DMS153 treated with DMSO at 0.1 percent for 48 hours (cell line): ENCODE measurements around the gene TRPM3.

Source experiments
- DNase-seq: peaks from one replicate; lab custom pipeline; 2025; ENCODE audit not compliant: unreplicated experiment; lab: John Stamatoyannopoulos, UW

The TRPM3 gene

GRCh38 chr9:70901746-70902145 is 219.7 kb downstream of the TRPM3 start:
- DNase-seq: no peak

- DNase-seq: no peak
Observed at GRCh38 chr9:70901013-70901412, 220.4 kb downstream of the TRPM3 start.

- no peak for DNase-seq
Observed at GRCh38 chr9:70893580-70894122, 227.8 kb downstream of the TRPM3 start.

GRCh38 chr9:70888471-70888870 is 232.9 kb downstream of the TRPM3 start:
- DNase-seq: no peak

- no peak for DNase-seq
Observed at GRCh38 chr9:70887826-70888225, 233.6 kb downstream of the TRPM3 start.

- DNase-seq: no peak
Observed at GRCh38 chr9:70883963-70884793, 237.2 kb downstream of the TRPM3 start.

GRCh38 chr9:70883056-70883455 is 238.4 kb downstream of the TRPM3 start:
- DNase-seq: no peak

GRCh38 chr9:70881333-70881732 is 240.1 kb downstream of the TRPM3 start:
- no peak for DNase-seq

- DNase-seq: no peak
Observed at GRCh38 chr9:70880535-70880934, 240.9 kb downstream of the TRPM3 start.

GRCh38 chr9:70878576-70878975 is 242.8 kb downstream of the TRPM3 start:
- no peak for DNase-seq

GRCh38 chr9:70874451-70874850 is 247.0 kb downstream of the TRPM3 start:
- DNase-seq: no peak

GRCh38 chr9:70873506-70873905 is 247.9 kb downstream of the TRPM3 start:
- no peak for DNase-seq

GRCh38 chr9:70868661-70869652 is 252.5 kb downstream of the TRPM3 start:
- no peak for DNase-seq

- no peak for DNase-seq
Observed at GRCh38 chr9:70868041-70868440, 253.4 kb downstream of the TRPM3 start.

- no peak for DNase-seq
Observed at GRCh38 chr9:70865471-70865870, 255.9 kb downstream of the TRPM3 start.

GRCh38 chr9:70861797-70862196 is 259.6 kb downstream of the TRPM3 start:
- DNase-seq: no peak

- no peak for DNase-seq
Observed at GRCh38 chr9:70861376-70861775, 260.0 kb downstream of the TRPM3 start.

GRCh38 chr9:70859694-70860093 is 261.7 kb downstream of the TRPM3 start:
- no peak for DNase-seq

GRCh38 chr9:70856411-70856810 is 265.0 kb downstream of the TRPM3 start:
- DNase-seq: no peak

- DNase-seq: no peak
Observed at GRCh38 chr9:70852711-70853240, 268.6 kb downstream of the TRPM3 start.

GRCh38 chr9:70840266-70840665 is 281.2 kb downstream of the TRPM3 start:
- no peak for DNase-seq
